Measurements from ENCODE around the gene SPATA31D3.
"Not testable (repeated sequence)": the region's sequence is repeated elsewhere in the genome, so short reads cannot be mapped to it uniquely, and the experiment has no call there.

Gene SPATA31D3

GRCh38 chr9:81979196-81979595 lies 35.9 kb downstream of the SPATA31D3 start:
- DNase-seq (ENCODE audit: low read depth), result no peak

GRCh38 chr9:81980568-81980967 lies 37.3 kb downstream of the SPATA31D3 start:
- DNase-seq (ENCODE audit: low read depth), result no peak

- no peak for DNase-seq (ENCODE audit: low read depth)
Measured at GRCh38 chr9:81981883-81982282, 38.6 kb downstream of the SPATA31D3 start.

- no peak for DNase-seq (ENCODE audit: low read depth)
Measured at GRCh38 chr9:81984928-81985327, 41.6 kb downstream of the SPATA31D3 start.

DNA sequence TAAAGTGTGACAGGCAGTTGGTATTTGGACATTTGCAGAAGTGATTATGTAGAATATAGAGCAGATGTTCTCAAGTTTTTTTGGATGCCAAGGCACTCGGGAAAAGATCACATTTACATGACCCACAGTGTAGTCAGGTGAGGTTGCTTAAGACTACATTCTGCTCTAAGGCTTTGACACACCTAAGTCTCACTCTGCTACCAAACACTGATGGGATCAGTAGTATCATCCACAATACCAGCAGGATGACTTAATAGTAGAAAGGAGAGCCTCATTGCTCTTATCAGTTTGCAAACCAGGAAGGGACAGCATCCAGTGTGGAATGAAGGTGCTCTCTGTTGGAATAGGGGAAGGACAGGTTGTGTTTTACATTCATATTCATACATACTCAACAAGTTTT lies 42.8 kb downstream of the SPATA31D3 start:
- DNase-seq (ENCODE audit: low read depth), result no peak

DNA sequence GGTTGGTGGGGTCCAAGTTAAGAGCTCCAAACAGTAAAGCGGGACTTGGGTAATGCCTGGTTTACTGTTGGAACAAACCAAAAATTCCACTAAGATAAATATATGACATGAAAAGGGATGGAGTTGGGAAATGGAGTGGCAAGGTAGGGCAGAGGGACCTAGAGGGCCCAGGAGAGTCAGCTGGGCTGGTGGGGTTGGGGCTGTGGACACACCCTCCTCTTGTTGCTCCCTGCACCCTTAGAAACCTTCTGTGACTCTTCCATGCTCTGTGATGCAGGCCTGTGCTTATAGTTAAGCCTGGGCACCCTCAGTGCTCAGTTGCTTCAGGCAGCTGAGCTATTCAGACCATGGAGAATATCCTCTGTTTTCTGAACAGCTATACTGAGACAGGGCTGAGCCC lies 45.2 kb downstream of the SPATA31D3 start, which contains the start of gene SPATA31D1:
Gene SPATA31D1 (plus strand): TSS at position 301 of the 400 bp plus-strand sequence. CDS start 47 bp downstream, at position 348.
- DNase-seq (ENCODE audit: low read depth), result not testable (repeated sequence)

GRCh38 chr9:81989700-81990099 lies 46.4 kb downstream of the SPATA31D3 start:
- DNase-seq (ENCODE audit: low read depth), result no peak

GRCh38 chr9:81993656-81994055 lies 50.4 kb downstream of the SPATA31D3 start:
- DNase-seq (ENCODE audit: low read depth), result no peak
